ENCODE results near the gene MYO9B. TPM values are rescaled to one million over a fixed set of nuclear protein-coding genes. Genes with fewer than 3 reads are reported as not detected.

MYO9B gene
- total RNA-seq, 1 donor from 2014 or later, result 123 TPM

DNA sequence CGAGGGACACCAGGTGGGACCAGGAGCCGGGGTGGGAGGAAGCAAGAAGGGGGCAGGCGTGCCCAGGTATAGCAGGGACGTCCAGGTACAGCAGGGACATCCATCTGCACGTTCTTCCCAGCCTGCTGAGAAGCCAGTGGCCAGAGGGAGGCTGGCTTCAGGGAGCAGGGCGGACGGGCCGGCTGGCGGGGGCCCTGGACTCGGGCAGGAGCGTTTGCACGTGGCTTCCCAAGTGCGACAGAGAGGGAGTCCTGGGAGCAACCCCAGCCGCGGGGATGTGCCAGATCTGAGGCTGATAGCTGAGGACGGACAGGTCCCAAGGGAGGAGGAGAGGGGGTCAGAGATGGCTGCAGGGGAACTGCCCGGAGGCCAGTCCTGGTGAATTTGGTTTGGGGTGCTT lies 36.7 kb downstream of the MYO9B start:
- Mint-ChIP-seq H3K4me3 (ENCODE audit: unreplicated experiment) (no peak overlapping the region), H3K27ac (ENCODE audit: unreplicated experiment) (no peak overlapping the region), H3K4me1 (ENCODE audit: low read depth, unreplicated experiment) (peaks cover 15% of the 10 kb centered on the region), H3K9me3 (ENCODE audit: unreplicated experiment) (no peaks in the 10 kb centered on the region), H3K36me3 (ENCODE audit: low read depth, unreplicated experiment) (peaks cover 24% of the 10 kb centered on the region), H3K27me3 (ENCODE audit: low read depth, unreplicated experiment) (no peaks in the 10 kb centered on the region)
- no peak for DNase-seq (ENCODE audit: low read depth)
- TF ChIP-seq, protein P1, sequence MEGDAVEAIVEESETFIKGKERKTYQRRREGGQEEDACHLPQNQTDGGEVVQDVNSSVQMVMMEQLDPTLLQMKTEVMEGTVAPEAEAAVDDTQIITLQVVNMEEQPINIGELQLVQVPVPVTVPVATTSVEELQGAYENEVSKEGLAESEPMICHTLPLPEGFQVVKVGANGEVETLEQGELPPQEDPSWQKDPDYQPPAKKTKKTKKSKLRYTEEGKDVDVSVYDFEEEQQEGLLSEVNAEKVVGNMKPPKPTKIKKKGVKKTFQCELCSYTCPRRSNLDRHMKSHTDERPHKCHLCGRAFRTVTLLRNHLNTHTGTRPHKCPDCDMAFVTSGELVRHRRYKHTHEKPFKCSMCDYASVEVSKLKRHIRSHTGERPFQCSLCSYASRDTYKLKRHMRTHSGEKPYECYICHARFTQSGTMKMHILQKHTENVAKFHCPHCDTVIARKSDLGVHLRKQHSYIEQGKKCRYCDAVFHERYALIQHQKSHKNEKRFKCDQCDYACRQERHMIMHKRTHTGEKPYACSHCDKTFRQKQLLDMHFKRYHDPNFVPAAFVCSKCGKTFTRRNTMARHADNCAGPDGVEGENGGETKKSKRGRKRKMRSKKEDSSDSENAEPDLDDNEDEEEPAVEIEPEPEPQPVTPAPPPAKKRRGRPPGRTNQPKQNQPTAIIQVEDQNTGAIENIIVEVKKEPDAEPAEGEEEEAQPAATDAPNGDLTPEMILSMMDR (IDR thresholded peaks at IDR 0.05; ENCODE audit: insufficient read depth, low read depth, low read length), result no peak
- no peak for TF ChIP-seq EZH2 (IDR thresholded peaks at IDR 0.05; ENCODE audit: insufficient read depth, low read length)
- Histone ChIP-seq H3K4me3 (ENCODE audit: insufficient read depth, low read depth, low read length) (no peak overlapping the region), H3K9ac (ENCODE audit: low read length) (no peak overlapping the region), H3K9me3 (ENCODE audit: insufficient read depth, low read depth, low read length) (no peaks in the 10 kb centered on the region), H3K4me1 (ENCODE audit: insufficient read depth, low read length) (peaks cover 21% of the 10 kb centered on the region), H3K27ac (ENCODE audit: low read depth, low read length) (no peak overlapping the region), H3K79me2 (ENCODE audit: insufficient read depth, low read length) (peaks cover 86% of the 10 kb centered on the region), H2AFZ (ENCODE audit: low read depth, low read length) (no peak overlapping the region), H4K20me1 (ENCODE audit: insufficient read depth, low read length) (peaks cover 72% of the 10 kb centered on the region), H3K27me3 (ENCODE audit: insufficient read depth, low read length) (no peaks in the 10 kb centered on the region), H3K4me2 (ENCODE audit: low read length) (no peak overlapping the region), H3K36me3 (ENCODE audit: insufficient read depth, low read length) (peaks cover 4% of the 10 kb centered on the region)
- FAIRE-seq, result no peak

DNA sequence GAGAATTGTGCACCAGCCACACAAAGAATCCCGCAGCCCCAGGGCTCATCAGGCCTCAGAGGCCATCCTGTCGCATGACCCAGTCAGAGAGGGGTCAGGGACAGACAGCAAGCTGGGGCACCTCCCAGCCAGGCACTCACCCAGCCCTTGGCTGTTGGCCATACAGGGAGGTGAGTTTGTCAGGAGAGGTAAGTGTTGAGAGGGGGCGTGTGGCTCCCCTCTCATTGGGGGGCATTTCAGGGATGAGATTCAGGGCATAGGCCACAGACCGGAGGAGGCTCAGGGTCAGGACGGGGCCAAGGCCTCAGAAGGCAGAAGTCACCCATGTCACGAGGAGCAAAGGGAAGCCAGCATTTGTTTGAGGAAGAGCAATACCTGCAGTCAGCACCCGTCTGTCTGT lies 37.1 kb downstream of the MYO9B start:
- peaks cover 75% of the 10 kb centered on the region for H4K20me1 ChIP-seq (ENCODE audit: insufficient read depth, low read length)
- no peak for TF ChIP-seq EZH2 (IDR thresholded peaks at IDR 0.05; ENCODE audit: insufficient read depth, low read length)
- TF ChIP-seq, protein P1 (IDR thresholded peaks at IDR 0.05; ENCODE audit: insufficient read depth, low read depth, low read length), result no peak
- H3K9ac ChIP-seq (ENCODE audit: low read length), result no peak overlapping the region
- Mint-ChIP-seq H3K4me3 (ENCODE audit: unreplicated experiment) (no peak overlapping the region), H3K9me3 (ENCODE audit: unreplicated experiment) (no peaks in the 10 kb centered on the region), H3K27me3 (ENCODE audit: low read depth, unreplicated experiment) (no peaks in the 10 kb centered on the region), H3K27ac (ENCODE audit: unreplicated experiment) (no peak overlapping the region), H3K4me1 (ENCODE audit: low read depth, unreplicated experiment) (peaks cover 11% of the 10 kb centered on the region), H3K36me3 (ENCODE audit: low read depth, unreplicated experiment) (peaks cover 24% of the 10 kb centered on the region)
- H3K79me2 ChIP-seq (ENCODE audit: insufficient read depth, low read length), result peaks cover 86% of the 10 kb centered on the region
- H3K9me3 ChIP-seq (ENCODE audit: insufficient read depth, low read depth, low read length), result no peaks in the 10 kb centered on the region
- no peak overlapping the region for H3K4me3 ChIP-seq (ENCODE audit: insufficient read depth, low read depth, low read length)
- no peaks in the 10 kb centered on the region for H3K27me3 ChIP-seq (ENCODE audit: insufficient read depth, low read length)
- FAIRE-seq, result no peak
- peaks cover 16% of the 10 kb centered on the region for H3K4me1 ChIP-seq (ENCODE audit: insufficient read depth, low read length)
- DNase-seq (ENCODE audit: low read depth), result no peak
- H2AFZ ChIP-seq (ENCODE audit: low read depth, low read length), result no peak overlapping the region
- H3K4me2 ChIP-seq (ENCODE audit: low read length), result no peak overlapping the region
- peaks cover 4% of the 10 kb centered on the region for H3K36me3 ChIP-seq (ENCODE audit: insufficient read depth, low read length)
- H3K27ac ChIP-seq (ENCODE audit: low read depth, low read length), result no peak overlapping the region

DNA sequence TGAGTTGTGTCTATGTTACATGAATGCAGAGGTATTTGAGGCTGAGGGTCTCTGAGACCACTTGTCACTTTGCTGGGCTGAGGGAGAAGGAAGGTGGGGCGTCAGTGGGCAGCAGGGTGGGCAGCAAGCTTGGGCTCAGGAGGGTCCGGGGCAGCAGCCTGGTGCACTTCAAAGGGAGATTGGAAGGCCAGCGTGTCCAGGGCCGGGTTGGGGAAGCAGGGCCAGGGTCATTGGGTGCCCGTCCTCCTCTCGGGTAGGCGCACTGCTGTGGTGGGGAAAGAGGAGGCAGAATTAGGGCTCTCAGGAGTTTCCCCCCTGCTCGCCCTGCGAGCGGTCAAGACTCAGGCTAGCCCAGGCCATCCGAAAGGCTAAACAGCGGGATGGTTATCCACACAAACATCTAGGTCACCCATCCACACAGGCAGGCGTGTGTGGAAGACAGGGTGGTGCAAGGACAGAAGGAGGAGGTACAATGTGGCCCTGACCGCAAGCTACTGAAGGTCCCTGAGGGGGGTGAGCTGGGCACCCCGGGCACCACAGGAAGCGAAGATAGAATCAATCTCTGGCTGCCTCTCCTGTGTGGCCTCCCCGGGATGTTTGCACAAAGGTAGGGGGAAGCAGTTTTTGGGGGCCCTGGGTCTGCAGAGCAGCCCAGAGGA lies 37.7 kb downstream of the MYO9B start:
- no peak for FAIRE-seq

More for the DNA sequence above, 37.7 kb downstream of the MYO9B start:
- Mint-ChIP-seq H3K4me1 (ENCODE audit: low read depth, unreplicated experiment) (peaks cover 5% of the 10 kb centered on the region), H3K9me3 (ENCODE audit: unreplicated experiment) (no peaks in the 10 kb centered on the region), H3K27me3 (ENCODE audit: low read depth, unreplicated experiment) (no peaks in the 10 kb centered on the region), H3K27ac (ENCODE audit: unreplicated experiment) (no peak overlapping the region), H3K36me3 (ENCODE audit: low read depth, unreplicated experiment) (peaks cover 24% of the 10 kb centered on the region), H3K4me3 (ENCODE audit: unreplicated experiment) (no peak overlapping the region)
- Histone ChIP-seq H3K4me3 (ENCODE audit: insufficient read depth, low read depth, low read length) (no peak overlapping the region), H3K79me2 (ENCODE audit: insufficient read depth, low read length) (peaks cover 92% of the 10 kb centered on the region), H3K9ac (ENCODE audit: low read length) (no peak overlapping the region), H3K36me3 (ENCODE audit: insufficient read depth, low read length) (peaks cover 4% of the 10 kb centered on the region), H3K27me3 (ENCODE audit: insufficient read depth, low read length) (no peaks in the 10 kb centered on the region), H4K20me1 (ENCODE audit: insufficient read depth, low read length) (peaks cover 78% of the 10 kb centered on the region), H3K4me2 (ENCODE audit: low read length) (no peak overlapping the region), H3K4me1 (ENCODE audit: insufficient read depth, low read length) (peaks cover 12% of the 10 kb centered on the region), H2AFZ (ENCODE audit: low read depth, low read length) (no peak overlapping the region), H3K9me3 (ENCODE audit: insufficient read depth, low read depth, low read length) (no peaks in the 10 kb centered on the region), H3K27ac (ENCODE audit: low read depth, low read length) (no peak overlapping the region)
- TF ChIP-seq EZH2 (IDR thresholded peaks at IDR 0.05; ENCODE audit: insufficient read depth, low read length), result no peak
- TF ChIP-seq, protein P1 (IDR thresholded peaks at IDR 0.05; ENCODE audit: insufficient read depth, low read depth, low read length), result no peak
- DNase-seq (ENCODE audit: low read depth), result no peak
